Lower leg skin (tissue), 4 donors: ENCODE measurements around the gene LRRC40. TPM values are rescaled to one million over a fixed set of nuclear protein-coding genes. Genes with fewer than 3 reads are reported as not detected.
"Not testable (repeated sequence)": the region's sequence is repeated elsewhere in the genome, so short reads cannot be mapped to it uniquely, and the experiment has no call there.

Source experiments
- DNase-seq, 2 donors: peaks; one replicate each; pipeline ENCODE4 v3.0.0-alpha.2; 2019; ENCODE audit warnings: low spot score in 2 of 2
- H3K4me3 ChIP-seq: fragments of 200-600 bp; sonication (generic); 2 replicates; pipeline ENCODE4 v1.5.1; 2017; ENCODE audit warnings: mild to moderate bottlenecking, low read depth; ENCODE audit not compliant: poor library complexity, severe bottlenecking
- CTCF ChIP-seq, 3 donors: fragments of 450-650 bp; IDR thresholded peaks; one replicate each; pipeline ENCODE4 v1.5.1; 2016; ENCODE audit warnings: antibody characterized with exemption in 3 of 3, mild to moderate bottlenecking in 3 of 3, moderate library complexity in 2 of 3
- POLR2A ChIP-seq, 2 donors: fragments of 450-650 bp; IDR thresholded peaks; one replicate each; pipeline ENCODE4 v1.6.1; 2016 to 2017; ENCODE audit warnings: antibody characterized with exemption in 2 of 2, mild to moderate bottlenecking in 1 of 2, moderate library complexity in 1 of 2
- WGBS, 2 donors: methylation state at CpG; one replicate each; pipeline ENCODE4 v1.1.5; 2018; 5-methylcytosine and 5-hydroxymethylcytosine counted together
- intact Hi-C: fragments of 100-400 bp; cut with DNase I; formaldehyde crosslinking; loops from one replicate; pipeline ENCODE4 v1.15.0; 2023; ENCODE audit warnings: low total_unique reads
- total RNA-seq, 4 donors: library from RNA; depleted of rRNA; stranded (reverse); fragments of >200 nt; gene quantifications; one replicate each; pipeline ENCODE4 v1.1.0, GENCODE V29; 2016

Gene LRRC40
- total RNA-seq, 4 donors from 2014 or later, result 6.4 to 12.0 (median 9.5) TPM

GRCh38 chr1:70190180-70190579 is 15.2 kb downstream of the LRRC40 start:
- TF ChIP-seq POLR2A (IDR thresholded peaks at IDR 0.05), result no peak
- TF ChIP-seq CTCF (IDR thresholded peaks at IDR 0.05), result no peak
- H3K4me3 ChIP-seq, result no peak overlapping the region
- DNase-seq, result no peak
- intact Hi-C loops, result no loop called here

GRCh38 chr1:70188522-70188921 is 16.9 kb downstream of the LRRC40 start:
- 97 to 100% methylated on average over 2 of the region's 2 CpGs for WGBS, 2 donors
- intact Hi-C loops, result no loop called here
- TF ChIP-seq POLR2A (IDR thresholded peaks at IDR 0.05) (no peak), CTCF (IDR thresholded peaks at IDR 0.05) (no peak)
- no peak overlapping the region for H3K4me3 ChIP-seq
- DNase-seq, result no peak

DNA sequence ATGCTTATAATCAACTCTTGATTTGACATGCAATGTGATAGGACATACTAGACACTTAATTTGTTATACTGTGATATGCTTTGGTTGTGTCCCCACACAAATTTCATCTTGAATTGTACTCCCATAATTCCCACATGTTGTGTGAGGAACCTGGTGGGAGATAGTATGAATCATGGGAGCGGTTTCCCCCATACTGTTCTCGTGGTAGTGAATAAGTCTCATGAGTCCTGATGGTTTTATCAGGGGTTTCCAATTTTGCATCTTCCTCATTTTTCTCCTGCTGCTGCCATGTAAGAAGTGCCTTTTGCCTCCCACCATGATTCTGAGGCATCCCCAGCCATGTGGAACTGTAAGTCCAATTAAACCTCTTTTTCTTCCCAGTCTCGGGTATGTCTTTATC is 20.2 kb downstream of the LRRC40 start:
- H3K4me3 ChIP-seq, intact Hi-C loops, DNase-seq: not testable (repeated sequence)
- WGBS, 2 donors, result 94 to 97% methylated on average over 3 of the region's 3 CpGs

- H3K4me3 ChIP-seq, result no peak overlapping the region
- no peak for DNase-seq
- TF ChIP-seq POLR2A (IDR thresholded peaks at IDR 0.05), result no peak
- WGBS, 2 donors, result 92 to 100% methylated on average over 1 of the region's 1 CpG
- intact Hi-C loops, result no loop called here
Observed at GRCh38 chr1:70171512-70171911, 33.9 kb downstream of the LRRC40 start.

DNA sequence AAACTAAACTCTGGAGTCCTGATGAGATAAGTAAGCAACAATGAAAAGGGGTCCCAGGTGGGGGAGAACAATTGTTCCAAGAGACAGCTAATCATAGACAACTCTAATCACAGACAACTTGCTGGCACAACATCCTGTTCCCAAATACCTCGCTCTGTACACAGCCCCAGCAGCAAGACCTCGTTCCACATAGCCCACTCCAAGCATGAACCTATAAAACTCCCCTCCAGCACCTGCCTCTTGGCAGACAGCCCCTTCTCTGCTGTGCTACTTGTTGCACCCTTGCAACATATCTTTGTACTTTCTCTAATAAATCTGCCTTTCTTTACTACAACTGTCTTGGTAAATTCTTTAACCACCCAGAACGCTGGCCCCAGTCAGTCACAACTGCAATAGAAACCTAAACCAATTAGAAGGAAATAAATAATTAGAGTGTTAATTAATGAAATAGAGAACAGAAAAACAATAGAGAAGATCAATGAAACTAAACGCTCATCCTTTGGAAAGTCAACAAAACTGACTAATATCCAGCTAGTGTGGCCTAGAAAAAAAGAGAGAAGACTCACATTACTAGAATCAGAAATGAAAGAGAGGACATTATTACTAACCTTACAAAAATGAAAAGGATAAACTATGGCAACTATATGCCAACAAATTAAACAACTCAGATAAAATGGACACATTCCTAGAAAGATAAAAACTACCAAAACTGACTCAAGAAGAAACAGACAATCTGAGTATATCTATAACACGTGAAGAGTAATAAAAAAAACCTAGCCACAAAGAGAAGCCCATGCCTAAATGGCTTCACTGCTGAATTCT is 36.1 kb downstream of the LRRC40 start:
- no peak for TF ChIP-seq CTCF (IDR thresholded peaks at IDR 0.05)
- TF ChIP-seq POLR2A (IDR thresholded peaks at IDR 0.05), result no peak
- WGBS, 2 donors, result 90 to 95% methylated on average over 5 of the region's 5 CpGs

GRCh38 chr1:70168283-70168682 is 37.1 kb downstream of the LRRC40 start:
- no peak overlapping the region for H3K4me3 ChIP-seq
- intact Hi-C loops, result no loop called here
- no peak for DNase-seq
- TF ChIP-seq CTCF (IDR thresholded peaks at IDR 0.05) (no peak), POLR2A (IDR thresholded peaks at IDR 0.05) (no peak)

More for the DNA sequence above, 36.1 kb downstream of the LRRC40 start:
- intact Hi-C loops, result no loop called here
- H3K4me3 ChIP-seq, result no peak overlapping the region
- DNase-seq, result no peak

DNA sequence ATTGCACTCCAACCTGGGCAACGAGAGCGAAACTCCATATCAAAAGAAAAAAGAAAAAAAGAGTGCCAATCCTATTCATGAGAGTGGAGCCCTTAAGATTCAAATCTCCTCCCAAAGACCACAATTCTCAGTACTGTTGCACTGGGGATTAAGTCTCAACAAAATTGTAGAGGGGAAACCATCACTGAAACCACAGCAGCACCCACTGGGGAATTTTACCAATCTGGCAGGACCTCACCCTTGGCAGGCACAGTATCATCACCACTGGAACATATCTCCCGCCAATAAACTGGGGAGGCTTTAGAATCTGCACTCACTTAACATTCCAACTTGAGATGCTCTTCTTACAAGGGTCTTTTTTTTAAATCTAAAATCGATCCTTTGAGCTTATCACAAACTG is 41.0 kb downstream of the LRRC40 start:
- H3K4me3 ChIP-seq, result no peak overlapping the region
- TF ChIP-seq POLR2A (IDR thresholded peaks at IDR 0.05), result no peak
- TF ChIP-seq CTCF (IDR thresholded peaks at IDR 0.05), result no peak
- intact Hi-C loops, result no loop called here
- WGBS, 2 donors, result 94% methylated on average over 4 of the region's 4 CpGs
- DNase-seq, result no peak
